GM20000 (cell line): Measurements from ENCODE around the gene HSPA1A.
"Not testable (repeated sequence)": the region's sequence is repeated elsewhere in the genome, so short reads cannot be mapped to it uniquely, and the experiment has no call there.

Experiments used
- DNase-seq: peaks from one replicate; pipeline ENCODE4 v3.0.0; 2012; ENCODE audit warnings: low spot score
- CTCF ChIP-seq: IDR thresholded peaks from 2 replicates; pipeline ENCODE4 v1.5.1; 2012; ENCODE audit warnings: mild to moderate bottlenecking, control low read depth; ENCODE audit errors: extremely low read depth, missing control alignments

HSPA1A gene

GRCh38 chr6:31821301-31822035 is 6.1 kb downstream of the HSPA1A start:
- TF ChIP-seq CTCF, result no peak
- DNase-seq, result peak; percentile 63

- DNase-seq, result peak; percentile 70
- no peak for TF ChIP-seq CTCF
Observed at GRCh38 chr6:31822036-31822821, 6.9 kb downstream of the HSPA1A start.

- not testable (repeated sequence) for DNase-seq
Observed at GRCh38 chr6:31823592-31824196, 8.4 kb downstream of the HSPA1A start.

GRCh38 chr6:31825553-31825952 is 10.2 kb downstream of the HSPA1A start:
- no peak for TF ChIP-seq CTCF
- no peak for DNase-seq

GRCh38 chr6:31826793-31827285 is 11.5 kb downstream of the HSPA1A start:
- no peak for TF ChIP-seq CTCF
- DNase-seq, result no peak

- peak; percentile 89 for DNase-seq
- TF ChIP-seq CTCF, result no peak
Observed at GRCh38 chr6:31827286-31828079, 12.1 kb downstream of the HSPA1A start, which contains the start of gene HSPA1B. TSS of gene HSPA1B (plus strand) at chr6:31827738. CDS start at chr6:31827951, 213 bp downstream.

- DNase-seq, result no peak
Observed at GRCh38 chr6:31829633-31830283, 14.4 kb downstream of the HSPA1A start.

More at GRCh38 chr6:31829633-31830283, 14.4 kb downstream of the HSPA1A start:
- no peak for TF ChIP-seq CTCF
